OCI-LY1 (cell line): ENCODE data around the gene CRYL1.

ENCODE experiments used
- H2AFZ ChIP-seq: fragments of 200-600 bp; sonication (generic), shearing (Covaris generic); 2 replicates; pipeline ENCODE4 v1.6.0; 2014; ENCODE audit warnings: antibody characterized with exemption, mild to moderate bottlenecking, low read length
- H3F3A ChIP-seq: fragments of 200-600 bp; sonication (generic), shearing (Covaris generic); 2 replicates; pipeline ENCODE4 v1.6.0; 2014; ENCODE audit warnings: mild to moderate bottlenecking, antibody characterized with exemption, low read length, moderate library complexity; ENCODE audit not compliant: insufficient read depth
- H3K27ac ChIP-seq: fragments of 200-600 bp; sonication (generic); 2 replicates; pipeline ENCODE4 v1.5.1; 2014; ENCODE audit warnings: low read length, mixed run types, mild to moderate bottlenecking, low read depth; ENCODE audit not compliant: poor library complexity, severe bottlenecking
- H3K27me3 ChIP-seq: fragments of 200-600 bp; sonication (generic); 2 replicates; pipeline ENCODE4 v1.6.0; 2014; ENCODE audit warnings: antibody characterized with exemption, mild to moderate bottlenecking, low read length, moderate library complexity; ENCODE audit not compliant: insufficient read depth
- H3K36me3 ChIP-seq: fragments of 200-600 bp; sonication (generic); 2 replicates; pipeline ENCODE4 v1.6.1; 2014; ENCODE audit warnings: mild to moderate bottlenecking, antibody characterized with exemption, low read length, moderate library complexity, mixed read lengths; ENCODE audit not compliant: insufficient read depth
- H3K4me1 ChIP-seq: fragments of 200-600 bp; sonication (generic); 2 replicates; pipeline ENCODE4 v1.5.1; 2014; ENCODE audit warnings: mild to moderate bottlenecking, low read length, moderate library complexity; ENCODE audit not compliant: insufficient read depth, severe bottlenecking
- H3K4me2 ChIP-seq: fragments of 200-600 bp; sonication (generic), shearing (Covaris generic); 2 replicates; pipeline ENCODE4 v1.6.1; 2014; ENCODE audit warnings: low read length
- H3K4me3 ChIP-seq: fragments of 200-600 bp; sonication (generic); 2 replicates; pipeline ENCODE4 v1.5.1; 2014; ENCODE audit warnings: low read length, low read depth, mild to moderate bottlenecking, mixed read lengths; ENCODE audit not compliant: poor library complexity, severe bottlenecking
- H3K79me2 ChIP-seq: fragments of 200-600 bp; shearing (Covaris generic); 2 replicates; pipeline ENCODE4 v1.6.1; 2016; ENCODE audit warnings: mixed run types, low read length, mixed read lengths; ENCODE audit not compliant: insufficient read depth
- H3K9ac ChIP-seq: fragments of 200-600 bp; sonication (generic), shearing (Covaris generic); 2 replicates; pipeline ENCODE4 v1.6.1; 2014; ENCODE audit warnings: mild to moderate bottlenecking, low read length, mixed read lengths
- H3K9me2 ChIP-seq: fragments of 200-600 bp; sonication (generic), shearing (Covaris generic); 2 replicates; pipeline ENCODE4 v1.6.1; 2014; ENCODE audit warnings: low read depth, mild to moderate bottlenecking, low read length, mixed read lengths
- H3K9me3 ChIP-seq: fragments of 200-600 bp; shearing (Covaris generic); 2 replicates; pipeline ENCODE4 v1.6.1; 2014; ENCODE audit warnings: low read length, mixed read lengths
- H4K20me1 ChIP-seq: fragments of 200-600 bp; sonication (generic), shearing (Covaris generic); 2 replicates; pipeline ENCODE4 v1.6.0; 2016; ENCODE audit warnings: mild to moderate bottlenecking, low read length; ENCODE audit not compliant: insufficient read depth
- EZH2 ChIP-seq: fragments of 200-600 bp; sonication (generic), shearing (Covaris generic); IDR thresholded peaks from 2 replicates; pipeline ENCODE4 v1.8.0; 2017; ENCODE audit warnings: borderline replicate concordance, mixed run types, mild to moderate bottlenecking, antibody characterized with exemption, low read length, moderate library complexity, mixed read lengths
- TF ChIP-seq, protein P1 (sequence below): fragments of 200-600 bp; sonication (generic), shearing (Covaris generic); IDR thresholded peaks from 2 replicates; pipeline ENCODE4 v1.5.1; 2017; ENCODE audit warnings: mild to moderate bottlenecking, antibody characterized with exemption, low read length, moderate library complexity, mixed read lengths

The CRYL1 gene

DNA sequence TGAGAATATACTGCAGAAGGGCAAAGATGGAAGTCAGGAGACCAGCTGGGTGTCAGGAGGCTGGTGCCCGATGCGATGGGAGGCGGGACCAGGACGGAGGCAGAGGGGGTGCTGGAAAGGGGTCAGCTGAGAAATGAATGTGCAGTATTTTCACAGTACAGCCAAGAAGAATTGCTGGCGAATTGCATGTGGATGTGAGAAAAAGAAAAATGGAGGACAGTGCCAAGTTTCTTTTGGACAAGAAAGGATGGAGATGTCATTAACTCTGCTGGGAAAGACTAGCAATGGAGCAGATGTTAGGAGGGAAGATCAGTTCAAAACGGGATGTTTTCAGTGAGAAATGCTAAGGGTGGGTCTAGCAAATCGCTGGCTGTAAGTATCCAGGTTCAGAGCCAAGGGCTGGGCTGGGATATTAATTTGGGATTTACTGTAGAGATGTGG lies 7.0 kb downstream of the CRYL1 start:
- no peaks in the 10 kb centered on the region for H3K9me2 ChIP-seq
- no peak overlapping the region for H3K4me3 ChIP-seq
- H3K9me3 ChIP-seq: no peaks in the 10 kb centered on the region
- TF ChIP-seq, protein P1, sequence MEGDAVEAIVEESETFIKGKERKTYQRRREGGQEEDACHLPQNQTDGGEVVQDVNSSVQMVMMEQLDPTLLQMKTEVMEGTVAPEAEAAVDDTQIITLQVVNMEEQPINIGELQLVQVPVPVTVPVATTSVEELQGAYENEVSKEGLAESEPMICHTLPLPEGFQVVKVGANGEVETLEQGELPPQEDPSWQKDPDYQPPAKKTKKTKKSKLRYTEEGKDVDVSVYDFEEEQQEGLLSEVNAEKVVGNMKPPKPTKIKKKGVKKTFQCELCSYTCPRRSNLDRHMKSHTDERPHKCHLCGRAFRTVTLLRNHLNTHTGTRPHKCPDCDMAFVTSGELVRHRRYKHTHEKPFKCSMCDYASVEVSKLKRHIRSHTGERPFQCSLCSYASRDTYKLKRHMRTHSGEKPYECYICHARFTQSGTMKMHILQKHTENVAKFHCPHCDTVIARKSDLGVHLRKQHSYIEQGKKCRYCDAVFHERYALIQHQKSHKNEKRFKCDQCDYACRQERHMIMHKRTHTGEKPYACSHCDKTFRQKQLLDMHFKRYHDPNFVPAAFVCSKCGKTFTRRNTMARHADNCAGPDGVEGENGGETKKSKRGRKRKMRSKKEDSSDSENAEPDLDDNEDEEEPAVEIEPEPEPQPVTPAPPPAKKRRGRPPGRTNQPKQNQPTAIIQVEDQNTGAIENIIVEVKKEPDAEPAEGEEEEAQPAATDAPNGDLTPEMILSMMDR: no peak
- TF ChIP-seq EZH2: no peak
- H3F3A ChIP-seq: no peaks in the 10 kb centered on the region
- no peak overlapping the region for H2AFZ ChIP-seq
- no peak overlapping the region for H3K4me2 ChIP-seq
- H3K4me1 ChIP-seq: no peaks in the 10 kb centered on the region
- H3K9ac ChIP-seq: no peak overlapping the region
- no peaks in the 10 kb centered on the region for H4K20me1 ChIP-seq
- H3K36me3 ChIP-seq: no peaks in the 10 kb centered on the region
- H3K79me2 ChIP-seq: no peaks in the 10 kb centered on the region
- no peak overlapping the region for H3K27ac ChIP-seq
- no peaks in the 10 kb centered on the region for H3K27me3 ChIP-seq

DNA sequence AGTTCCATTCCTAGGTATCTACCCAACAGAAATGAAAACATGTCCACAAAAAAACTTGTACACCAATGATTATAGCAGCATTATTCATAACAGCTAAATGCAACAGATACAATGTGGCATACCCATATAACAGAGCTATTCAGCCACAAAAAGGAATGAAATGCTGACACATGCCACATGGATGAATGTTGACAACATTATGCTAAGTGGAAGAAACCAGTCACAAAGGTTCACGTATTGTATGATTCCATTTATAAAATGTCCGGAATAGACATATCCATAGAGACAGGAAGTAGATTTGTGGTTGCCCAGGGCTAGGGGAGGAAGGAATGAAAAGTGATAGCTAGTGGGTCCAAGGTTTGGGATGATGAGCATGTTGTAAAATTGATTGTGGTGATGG lies 10.8 kb downstream of the CRYL1 start:
- Histone ChIP-seq H3K4me3 (no peak overlapping the region), H4K20me1 (no peaks in the 10 kb centered on the region), H3K79me2 (no peaks in the 10 kb centered on the region), H3K36me3 (no peaks in the 10 kb centered on the region), H3K9me2 (no peaks in the 10 kb centered on the region), H3K9me3 (no peaks in the 10 kb centered on the region), H3K9ac (no peak overlapping the region), H3K27ac (no peak overlapping the region), H3F3A (no peaks in the 10 kb centered on the region), H3K4me1 (no peaks in the 10 kb centered on the region), H3K27me3 (no peaks in the 10 kb centered on the region), H2AFZ (no peak overlapping the region), H3K4me2 (no peak overlapping the region)
- no peak for TF ChIP-seq EZH2
- TF ChIP-seq, protein P1: no peak

DNA sequence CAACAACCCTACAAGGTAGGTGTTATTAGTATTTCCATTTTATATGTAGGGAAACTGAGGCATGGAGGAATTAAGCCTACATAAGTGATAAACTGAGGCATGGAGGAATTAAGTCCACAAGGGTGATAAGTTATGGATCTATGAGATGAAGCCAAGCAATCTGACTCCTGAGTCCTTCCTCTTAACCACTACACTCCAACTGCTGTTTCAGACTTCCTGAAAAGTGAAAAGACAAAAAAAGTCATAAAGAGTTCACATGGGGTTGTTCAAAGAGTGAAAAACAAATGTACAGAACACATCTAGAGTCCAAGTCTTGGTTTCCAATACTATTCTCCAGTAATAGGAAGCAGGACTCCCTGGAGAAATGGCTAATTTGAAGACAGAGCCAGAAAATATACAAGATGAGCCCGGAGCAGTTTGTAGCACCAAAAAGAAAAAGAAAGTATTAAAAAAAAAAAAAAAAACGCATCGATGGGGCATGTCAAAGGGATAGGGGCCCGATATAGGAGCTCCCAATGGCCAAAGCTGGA lies 12.1 kb downstream of the CRYL1 start:
- Histone ChIP-seq H4K20me1 (no peaks in the 10 kb centered on the region), H3K9ac (no peak overlapping the region), H3K4me2 (no peak overlapping the region), H3K27ac (no peak overlapping the region), H3F3A (no peaks in the 10 kb centered on the region), H3K27me3 (no peaks in the 10 kb centered on the region), H3K4me1 (no peaks in the 10 kb centered on the region), H2AFZ (no peak overlapping the region), H3K79me2 (no peaks in the 10 kb centered on the region), H3K9me2 (no peaks in the 10 kb centered on the region), H3K36me3 (no peaks in the 10 kb centered on the region), H3K9me3 (no peaks in the 10 kb centered on the region), H3K4me3 (no peak overlapping the region)
- no peak for TF ChIP-seq EZH2
- TF ChIP-seq, protein P1: no peak
